HepG2 (cell line): ENCODE results near the gene DNPH1. TPM values are rescaled to one million over a fixed set of nuclear protein-coding genes. Genes with fewer than 3 reads are reported as not detected.

ENCODE experiments used
- AKNA ChIP-seq: sonication (generic); formaldehyde crosslinking; IDR thresholded peaks from 2 replicates; pipeline ENCODE4 v1.4.0; 2020; ENCODE audit warnings: missing genetic modification reagents, borderline replicate concordance
- HOMEZ ChIP-seq: IDR thresholded peaks from 2 replicates; pipeline ENCODE4 v1.6.1; 2016; ENCODE audit warnings: low read depth
- JARID2 ChIP-seq: sonication (generic); formaldehyde crosslinking; IDR thresholded peaks from 2 replicates; pipeline ENCODE4 v1.8.1; 2023; ENCODE audit warnings: missing genetic modification reagents, inconsistent platforms; ENCODE audit not compliant: insufficient replicate concordance
- NFE2 ChIP-seq: sonication (generic); formaldehyde crosslinking; IDR thresholded peaks from 2 replicates; pipeline ENCODE4 v1.4.0; 2020; ENCODE audit warnings: missing genetic modification reagents
- SMARCE1 ChIP-seq: fragments of 450-650 bp; IDR thresholded peaks from 2 replicates; pipeline ENCODE4 v1.6.1; 2017; ENCODE audit warnings: borderline replicate concordance
- SNAPC2 ChIP-seq: sonication (generic); formaldehyde crosslinking; IDR thresholded peaks from 2 replicates; pipeline ENCODE4 v1.8.1; 2022; ENCODE audit warnings: mild to moderate bottlenecking, missing genetic modification reagents
- ZFYVE20 ChIP-seq: sonication (generic); formaldehyde crosslinking; IDR thresholded peaks from 2 replicates; pipeline ENCODE4 v1.8.0; 2023; ENCODE audit warnings: low read depth, mild to moderate bottlenecking, moderate library complexity, missing genetic modification reagents, borderline replicate concordance
- ZNF160 ChIP-seq: sonication (generic); formaldehyde crosslinking; IDR thresholded peaks from 2 replicates; pipeline ENCODE4 v1.8.0; 2022; ENCODE audit warnings: mild to moderate bottlenecking, inconsistent platforms, missing genetic modification reagents
- ZNF230 ChIP-seq: sonication (generic); formaldehyde crosslinking; IDR thresholded peaks from 2 replicates; pipeline ENCODE4 v1.4.0; 2020; ENCODE audit warnings: mild to moderate bottlenecking, missing genetic modification reagents
- ZNF280B ChIP-seq: sonication (generic); formaldehyde crosslinking; IDR thresholded peaks from 2 replicates; pipeline ENCODE4 v1.5.0; 2020; ENCODE audit warnings: missing genetic modification reagents, mild to moderate bottlenecking, borderline replicate concordance
- ZNF543 ChIP-seq: sonication (generic); formaldehyde crosslinking; IDR thresholded peaks from 2 replicates; pipeline ENCODE4 v1.4.0; 2020; ENCODE audit warnings: mild to moderate bottlenecking, missing genetic modification reagents
- ZNF678 ChIP-seq: sonication (generic); formaldehyde crosslinking; IDR thresholded peaks from 2 replicates; pipeline ENCODE4 v1.4.0; 2020; ENCODE audit warnings: mild to moderate bottlenecking, missing genetic modification reagents
- polyA plus RNA-seq, 8 experiments: library from polyadenylated mRNA; depleted of rRNA in 3 of 8; stranded (reverse) in 7 of 8; unstranded in 1 of 8; fragments of >200 nt; fragmentation: Illumina TruSeq in 4 of 8; extraction: Trizol in 4 of 8; gene quantifications; 2 replicates each; pipeline versions ENCODE4 v1.2.1 to v1.2.3, GENCODE V29; 2011 to 2016; ENCODE audit warnings: low read depth in 4 of 8, missing spikeins in 1 of 8, mixed read lengths in 1 of 8; ENCODE audit not compliant: insufficient read depth in 1 of 8
- total RNA-seq, 5 experiments: library from RNA; depleted of rRNA; stranded (reverse); fragments of >200 nt; fragmentation: Illumina TruSeq; extraction: Trizol; gene quantifications; 2 replicates each; pipeline ENCODE4 v1.2.3, GENCODE V29; 2016; ENCODE audit warnings: low read depth in 1 of 5
- TF ChIP-seq, protein P1 (sequence below): sonication (generic); formaldehyde crosslinking; IDR thresholded peaks from 2 replicates; pipeline ENCODE4 v1.4.0; 2020; ENCODE audit warnings: missing genetic modification reagents
- TF ChIP-seq, protein P2 (sequence below): sonication (generic); formaldehyde crosslinking; IDR thresholded peaks from 2 replicates; pipeline ENCODE4 v1.5.1; 2020; ENCODE audit warnings: missing genetic modification reagents, mild to moderate bottlenecking, borderline replicate concordance

Gene DNPH1
- total and polyA plus RNA-seq, 2 of the 13 experiments (the other 11 are each of a cell fraction or from before 2014, with no cell fraction given), result 56.5 to 75.1 TPM

DNA sequence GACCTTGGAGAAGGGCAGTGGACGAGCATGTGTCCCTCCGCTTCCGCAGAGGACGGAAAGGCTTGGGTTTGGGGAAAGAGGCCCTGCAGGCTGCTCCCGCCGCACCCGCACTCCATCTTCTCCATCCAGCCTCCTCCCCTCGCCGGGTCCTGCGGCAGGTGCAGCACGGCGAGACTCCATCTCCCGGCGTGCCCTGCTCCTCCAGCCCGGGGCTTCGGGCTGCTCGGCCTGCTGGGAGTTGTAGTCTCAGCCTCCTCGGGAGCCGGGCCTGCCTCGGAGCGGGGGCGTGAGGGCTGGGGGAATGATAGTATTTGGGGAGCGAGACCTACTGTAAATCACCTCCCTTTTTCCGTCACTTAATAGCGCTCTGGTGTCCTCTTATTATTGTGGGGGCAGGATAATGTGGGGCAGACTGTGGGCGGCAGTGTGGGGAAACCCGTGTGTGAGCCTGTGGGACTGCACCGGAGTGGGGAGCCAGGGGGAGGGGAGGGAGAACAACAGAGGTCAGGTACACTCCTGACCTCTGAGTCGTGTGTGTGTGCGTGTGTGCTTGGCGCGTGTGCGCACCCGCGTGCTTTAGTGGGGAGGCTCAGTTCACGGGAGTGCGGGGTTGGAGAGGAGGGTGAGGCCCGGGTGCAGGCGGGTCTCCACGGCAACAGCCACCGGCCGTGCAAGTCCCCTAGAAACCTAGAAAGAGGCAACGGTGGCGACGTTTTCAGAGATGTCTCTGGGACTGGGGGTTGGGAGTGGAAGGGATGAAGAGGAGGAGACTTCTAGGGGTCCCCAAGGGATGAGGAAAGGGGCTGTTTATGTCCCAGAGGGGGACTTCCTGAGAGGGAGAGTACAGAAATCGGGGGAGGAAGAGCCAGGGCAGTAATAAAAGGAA, 18.1 kb upstream of the DNPH1 start (continued):
- TF ChIP-seq AKNA (no peak), ZNF230 (CRISPR knock-in tag) (no peak), ZNF543 (0 out of 2 replicates have a peak, but pooled peaks have one; percentile 66), ZNF280B (CRISPR knock-in tag) (0 out of 2 replicates have a peak, but pooled peaks have one; percentile 22), ZNF160 (CRISPR knock-in tag) (no peak), HOMEZ (CRISPR knock-in tag) (no peak), SNAPC2 (CRISPR knock-in tag) (no peak), ZNF678 (CRISPR knock-in tag) (no peak), SMARCE1 (no peak), ZFYVE20 (CRISPR knock-in tag) (no peak), NFE2 (CRISPR knock-in tag) (no peak), JARID2 (CRISPR knock-in tag) (no peak)
- TF ChIP-seq, protein P1, sequence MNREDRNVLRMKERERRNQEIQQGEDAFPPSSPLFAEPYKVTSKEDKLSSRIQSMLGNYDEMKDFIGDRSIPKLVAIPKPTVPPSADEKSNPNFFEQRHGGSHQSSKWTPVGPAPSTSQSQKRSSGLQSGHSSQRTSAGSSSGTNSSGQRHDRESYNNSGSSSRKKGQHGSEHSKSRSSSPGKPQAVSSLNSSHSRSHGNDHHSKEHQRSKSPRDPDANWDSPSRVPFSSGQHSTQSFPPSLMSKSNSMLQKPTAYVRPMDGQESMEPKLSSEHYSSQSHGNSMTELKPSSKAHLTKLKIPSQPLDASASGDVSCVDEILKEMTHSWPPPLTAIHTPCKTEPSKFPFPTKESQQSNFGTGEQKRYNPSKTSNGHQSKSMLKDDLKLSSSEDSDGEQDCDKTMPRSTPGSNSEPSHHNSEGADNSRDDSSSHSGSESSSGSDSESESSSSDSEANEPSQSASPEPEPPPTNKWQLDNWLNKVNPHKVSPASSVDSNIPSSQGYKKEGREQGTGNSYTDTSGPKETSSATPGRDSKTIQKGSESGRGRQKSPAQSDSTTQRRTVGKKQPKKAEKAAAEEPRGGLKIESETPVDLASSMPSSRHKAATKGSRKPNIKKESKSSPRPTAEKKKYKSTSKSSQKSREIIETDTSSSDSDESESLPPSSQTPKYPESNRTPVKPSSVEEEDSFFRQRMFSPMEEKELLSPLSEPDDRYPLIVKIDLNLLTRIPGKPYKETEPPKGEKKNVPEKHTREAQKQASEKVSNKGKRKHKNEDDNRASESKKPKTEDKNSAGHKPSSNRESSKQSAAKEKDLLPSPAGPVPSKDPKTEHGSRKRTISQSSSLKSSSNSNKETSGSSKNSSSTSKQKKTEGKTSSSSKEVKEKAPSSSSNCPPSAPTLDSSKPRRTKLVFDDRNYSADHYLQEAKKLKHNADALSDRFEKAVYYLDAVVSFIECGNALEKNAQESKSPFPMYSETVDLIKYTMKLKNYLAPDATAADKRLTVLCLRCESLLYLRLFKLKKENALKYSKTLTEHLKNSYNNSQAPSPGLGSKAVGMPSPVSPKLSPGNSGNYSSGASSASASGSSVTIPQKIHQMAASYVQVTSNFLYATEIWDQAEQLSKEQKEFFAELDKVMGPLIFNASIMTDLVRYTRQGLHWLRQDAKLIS (CRISPR knock-in tag), result no peak
- TF ChIP-seq, protein P2, sequence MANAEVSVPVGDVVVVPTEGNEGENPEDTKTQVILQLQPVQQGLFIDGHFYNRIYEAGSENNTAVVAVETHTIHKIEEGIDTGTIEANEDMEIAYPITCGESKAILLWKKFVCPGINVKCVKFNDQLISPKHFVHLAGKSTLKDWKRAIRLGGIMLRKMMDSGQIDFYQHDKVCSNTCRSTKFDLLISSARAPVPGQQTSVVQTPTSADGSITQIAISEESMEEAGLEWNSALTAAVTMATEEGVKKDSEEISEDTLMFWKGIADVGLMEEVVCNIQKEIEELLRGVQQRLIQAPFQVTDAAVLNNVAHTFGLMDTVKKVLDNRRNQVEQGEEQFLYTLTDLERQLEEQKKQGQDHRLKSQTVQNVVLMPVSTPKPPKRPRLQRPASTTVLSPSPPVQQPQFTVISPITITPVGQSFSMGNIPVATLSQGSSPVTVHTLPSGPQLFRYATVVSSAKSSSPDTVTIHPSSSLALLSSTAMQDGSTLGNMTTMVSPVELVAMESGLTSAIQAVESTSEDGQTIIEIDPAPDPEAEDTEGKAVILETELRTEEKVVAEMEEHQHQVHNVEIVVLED, result peak; percentile 88
